Mammary epithelial cell (primary cell): ENCODE results near the gene POTEJ.
"Not testable (repeated sequence)": the region's sequence is repeated elsewhere in the genome, so short reads cannot be mapped to it uniquely, and the experiment has no call there.

Source experiments
- CTCF ChIP-seq, 2 donors: IDR thresholded peaks in 1 of 2; conservative IDR thresholded peaks in 1 of 2; 2 replicates each; pipeline ENCODE4 v1.5.1; 2011 to 2012; ENCODE audit warnings: inconsistent platforms in 2 of 2, low read length in 2 of 2, mild to moderate bottlenecking in 2 of 2, control low read depth in 1 of 2, low read depth in 1 of 2; ENCODE audit not compliant: insufficient read depth in 1 of 2; ENCODE audit errors: extremely low read depth in 1 of 2
- EZH2 ChIP-seq: IDR thresholded peaks from 2 replicates; pipeline ENCODE4 v1.6.1; 2012; ENCODE audit warnings: low read length, inconsistent platforms, borderline replicate concordance

- TF ChIP-seq CTCF (conservative IDR thresholded peaks at IDR 0.05 in 1 of 2, IDR thresholded peaks at IDR 0.05 in 1 of 2; ENCODE audit: extremely low read depth in 1 of 2, insufficient read depth in 1 of 2, low read depth in 1 of 2, low read length in 2 of 2); EZH2: not testable (repeated sequence)
Observed at GRCh38 chr2:130649285-130649684, 38.0 kb downstream of the POTEJ start.
